Endothelial cell of umbilical vein (primary cell): ENCODE measurements around the gene TMEM63B.

Source experiments
- CTCF ChIP-seq, 2 donors: IDR thresholded peaks; 1 replicate in 1 of 2; 2 replicates in 1 of 2; pipeline ENCODE4 v1.5.1; 2011; ENCODE audit warnings: low read length in 2 of 2, mild to moderate bottlenecking in 2 of 2, moderate library complexity in 2 of 2, control low read depth in 1 of 2, inconsistent platforms in 1 of 2, low read depth in 1 of 2; ENCODE audit not compliant: insufficient read depth in 1 of 2; ENCODE audit errors: extremely low read depth in 1 of 2
- EZH2 ChIP-seq: IDR thresholded peaks from 2 replicates; pipeline ENCODE4 v1.6.1; 2012; ENCODE audit warnings: borderline replicate concordance, low read depth, mild to moderate bottlenecking, moderate library complexity, low read length, inconsistent platforms; ENCODE audit not compliant: severe bottlenecking
- MAX ChIP-seq: IDR thresholded peaks from 2 replicates; pipeline ENCODE4 v1.6.1; 2011; ENCODE audit not compliant: insufficient read depth, insufficient read length
- POLR2A ChIP-seq: IDR thresholded peaks from 2 replicates; pipeline ENCODE4 v1.6.1; 2012; ENCODE audit warnings: low read depth, mild to moderate bottlenecking, control low read depth, low read length

GRCh38 chr6:44202972-44203750 is 75.8 kb downstream of the TMEM63B start:
- TF ChIP-seq CTCF (IDR thresholded peaks at IDR 0.05; ENCODE audit: extremely low read depth in 1 of 2, insufficient read depth in 1 of 2, low read depth in 1 of 2, low read length in 2 of 2) = no peak
- no peak for TF ChIP-seq EZH2
- TF ChIP-seq MAX = no peak
- TF ChIP-seq POLR2A = no peak
